Upper lobe of left lung (tissue), 6 donors: ENCODE results near the gene LEUTX. TPM values are rescaled to one million over a fixed set of nuclear protein-coding genes. Genes with fewer than 3 reads are reported as not detected.
"Not testable (repeated sequence)": the region's sequence is repeated elsewhere in the genome, so short reads cannot be mapped to it uniquely, and the experiment has no call there.

Source experiments
- ATAC-seq, 2 donors: fragments of 200-7000 bp; cut with Tn5 transposase; one replicate each; pipeline ENCODE4 v1.9.1; 2022; ENCODE audit warnings: mild to moderate bottlenecking in 2 of 2, moderate library complexity in 2 of 2; ENCODE audit not compliant: low FRiP score in 2 of 2
- DNase-seq, 2 donors: peaks; one replicate each; pipeline ENCODE4 v3.0.0-alpha.2; 2019 to 2020
- H3K27ac ChIP-seq, 4 donors: fragments of 200-600 bp; sonication (generic); one replicate each; pipeline ENCODE4 v1.5.1; 2016 to 2019
- H3K27me3 ChIP-seq, 4 donors: fragments of 200-600 bp; sonication (generic); one replicate each; pipeline ENCODE4 v1.5.1; 2017 to 2019
- H3K36me3 ChIP-seq, 4 donors: fragments of 200-600 bp; sonication (generic); one replicate each; pipeline ENCODE4 v1.5.1; 2016 to 2019
- H3K4me1 ChIP-seq, 4 donors: fragments of 200-600 bp; sonication (generic); one replicate each; pipeline ENCODE4 v1.5.1; 2018 to 2019
- H3K4me3 ChIP-seq, 4 donors: fragments of 200-600 bp; sonication (generic); one replicate each; pipeline ENCODE4 v1.5.1; 2017 to 2019; ENCODE audit warnings: mild to moderate bottlenecking in 2 of 4, moderate library complexity in 1 of 4
- H3K9me3 ChIP-seq, 4 donors: fragments of 200-600 bp; sonication (generic); one replicate each; pipeline ENCODE4 v1.5.1; 2018 to 2019
- EP300 ChIP-seq, 4 donors: sonication (generic); formaldehyde crosslinking; IDR thresholded peaks; one replicate each; pipeline ENCODE4 v1.5.1; 2017; ENCODE audit warnings: antibody characterized with exemption in 4 of 4, control low read depth in 2 of 4
- POLR2A ChIP-seq, 4 donors: fragments of 450-650 bp; IDR thresholded peaks; one replicate each; pipeline ENCODE4 v1.5.1; 2016 to 2017; ENCODE audit warnings: antibody characterized with exemption in 4 of 4, mild to moderate bottlenecking in 2 of 4
- POLR2AphosphoS5 ChIP-seq, 2 donors: sonication (generic); formaldehyde crosslinking; IDR thresholded peaks; one replicate each; pipeline ENCODE4 v1.5.1; 2017; ENCODE audit warnings: antibody characterized with exemption in 2 of 2
- WGBS, 2 donors: methylation state at CpG; one replicate each; pipeline ENCODE4 v1.1.5; 2017 to 2018; 5-methylcytosine and 5-hydroxymethylcytosine counted together
- total RNA-seq, 6 donors: library from RNA; depleted of rRNA in 4 of 6; stranded (reverse); fragments of >200 nt in 4 of 6; gene quantifications; one replicate each; pipeline versions ENCODE4 v1.1.0 to v1.2.1, GENCODE V29; 2016 to 2021
- TF ChIP-seq, protein P1 (sequence below), 6 experiments: fragments of 450-650 bp in 4 of 6; fragments of 200-600 bp in 2 of 6; sonication (generic) in 2 of 6; IDR thresholded peaks; one replicate each; pipeline ENCODE4 v1.5.1; 2016 to 2019; ENCODE audit warnings: antibody characterized with exemption in 6 of 6
- donor health status: DM: no; HTN: no; CAD: no; lungs with moderate emphysema.
- donor health status: DM: no; HTN: yes; CAD: no; lungs with severe emphysema.

The LEUTX gene
- total RNA-seq, 6 donors from 2014 or later: not detected

DNA sequence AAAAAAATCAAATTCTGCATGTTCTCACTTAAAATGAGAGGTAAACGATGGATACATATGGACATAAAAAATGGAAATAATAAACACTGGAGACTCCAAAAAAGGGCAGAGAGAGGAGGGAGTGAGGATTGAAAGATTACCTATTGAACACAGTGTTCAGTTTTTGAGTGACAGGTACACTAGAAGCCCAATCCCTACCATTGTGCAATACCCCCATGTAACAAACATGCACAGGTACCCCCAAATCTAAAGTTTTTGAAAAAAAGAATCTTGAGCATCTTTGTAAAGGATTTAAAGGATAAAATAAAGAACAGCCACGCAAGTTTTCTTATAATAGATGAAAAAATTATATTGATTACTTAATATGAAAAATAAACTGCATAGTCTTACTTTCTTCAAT, 24.1 kb upstream of the LEUTX start:
- Histone ChIP-seq H3K9me3 (no peaks in the 10 kb centered on the region), H3K27ac (no peak overlapping the region), H3K4me3 (no peak overlapping the region), H3K4me1 (no peaks in the 10 kb centered on the region), H3K36me3 (no peaks in the 10 kb centered on the region), H3K27me3 (no peaks in the 10 kb centered on the region)
- ATAC-seq: no peak
- no peak for TF ChIP-seq EP300 (IDR thresholded peaks at IDR 0.05)
- no peak for TF ChIP-seq POLR2AphosphoS5 (IDR thresholded peaks at IDR 0.05)
- TF ChIP-seq POLR2A (IDR thresholded peaks at IDR 0.05): no peak
- TF ChIP-seq, protein P1, sequence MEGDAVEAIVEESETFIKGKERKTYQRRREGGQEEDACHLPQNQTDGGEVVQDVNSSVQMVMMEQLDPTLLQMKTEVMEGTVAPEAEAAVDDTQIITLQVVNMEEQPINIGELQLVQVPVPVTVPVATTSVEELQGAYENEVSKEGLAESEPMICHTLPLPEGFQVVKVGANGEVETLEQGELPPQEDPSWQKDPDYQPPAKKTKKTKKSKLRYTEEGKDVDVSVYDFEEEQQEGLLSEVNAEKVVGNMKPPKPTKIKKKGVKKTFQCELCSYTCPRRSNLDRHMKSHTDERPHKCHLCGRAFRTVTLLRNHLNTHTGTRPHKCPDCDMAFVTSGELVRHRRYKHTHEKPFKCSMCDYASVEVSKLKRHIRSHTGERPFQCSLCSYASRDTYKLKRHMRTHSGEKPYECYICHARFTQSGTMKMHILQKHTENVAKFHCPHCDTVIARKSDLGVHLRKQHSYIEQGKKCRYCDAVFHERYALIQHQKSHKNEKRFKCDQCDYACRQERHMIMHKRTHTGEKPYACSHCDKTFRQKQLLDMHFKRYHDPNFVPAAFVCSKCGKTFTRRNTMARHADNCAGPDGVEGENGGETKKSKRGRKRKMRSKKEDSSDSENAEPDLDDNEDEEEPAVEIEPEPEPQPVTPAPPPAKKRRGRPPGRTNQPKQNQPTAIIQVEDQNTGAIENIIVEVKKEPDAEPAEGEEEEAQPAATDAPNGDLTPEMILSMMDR (IDR thresholded peaks at IDR 0.05): no peak
- DNase-seq: no peak
- 74 to 88% methylated on average over 2 of the region's 2 CpGs for WGBS, 2 donors

DNA sequence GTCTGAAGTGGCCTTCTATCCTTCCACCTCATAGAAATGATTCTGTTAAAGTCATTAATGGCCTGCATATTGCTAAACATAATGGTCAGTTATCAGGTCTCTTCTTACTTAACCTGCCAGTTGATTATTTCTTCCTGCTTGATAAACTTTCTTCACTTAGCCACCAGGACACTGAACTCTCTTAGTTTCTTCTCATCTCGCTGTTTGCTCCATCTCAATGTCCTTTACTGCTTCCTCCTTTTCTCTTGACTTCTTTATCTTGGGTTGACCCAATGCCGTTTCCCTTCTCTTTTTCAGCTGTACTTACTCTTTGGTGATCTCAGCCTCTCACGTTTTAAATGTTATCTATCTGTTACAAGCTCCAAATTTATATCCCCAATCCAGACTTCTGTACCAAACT, 23.7 kb upstream of the LEUTX start:
- 46 to 58% methylated on average over 3 of the region's 3 CpGs for WGBS, 2 donors
- TF ChIP-seq EP300 (IDR thresholded peaks at IDR 0.05) (no peak), POLR2AphosphoS5 (IDR thresholded peaks at IDR 0.05) (no peak), POLR2A (IDR thresholded peaks at IDR 0.05) (no peak)
- TF ChIP-seq, protein P1 (IDR thresholded peaks at IDR 0.05): no peak
- Histone ChIP-seq H3K9me3 (no peaks in the 10 kb centered on the region), H3K4me1 (no peaks in the 10 kb centered on the region), H3K27ac (no peak overlapping the region), H3K27me3 (no peaks in the 10 kb centered on the region), H3K4me3 (no peak overlapping the region), H3K36me3 (no peaks in the 10 kb centered on the region)
- DNase-seq: no peak
- ATAC-seq: no peak

DNA sequence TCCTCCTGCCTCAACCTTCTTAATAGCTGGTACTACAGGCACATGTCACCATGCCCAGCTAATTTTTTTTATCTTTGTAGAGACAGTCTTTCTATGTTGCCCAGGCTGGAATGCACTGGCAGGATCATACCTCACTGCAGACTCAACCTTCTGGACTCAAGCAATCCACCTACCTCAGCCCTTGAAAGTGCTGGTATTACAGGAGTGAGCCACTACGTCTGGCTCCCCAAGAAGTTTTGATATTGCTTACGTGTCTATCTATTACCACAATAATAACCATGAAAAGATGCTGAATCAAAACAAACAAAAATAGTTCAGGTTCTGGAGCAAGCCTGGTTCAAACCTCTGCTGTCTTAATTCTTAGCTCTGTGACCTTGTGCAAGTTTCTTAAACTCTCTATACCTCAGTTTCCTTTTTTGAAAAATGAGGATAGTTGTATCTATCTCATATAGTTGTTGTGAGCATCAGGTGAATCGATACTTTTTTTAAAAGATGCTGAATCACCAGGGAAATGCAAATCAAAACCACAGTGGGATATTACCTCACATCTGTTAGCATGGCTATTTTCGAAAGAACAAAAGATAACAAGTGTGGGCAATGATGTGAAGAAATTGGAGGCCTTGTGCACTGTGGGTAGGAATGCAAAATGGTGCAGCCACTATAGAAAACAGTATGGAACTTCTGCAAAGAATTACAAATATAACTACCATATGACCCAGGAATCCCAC, 19.0 kb upstream of the LEUTX start:
- whole genome bisulfite sequencing, 2 donors: 66 to 72% methylated on average over 4 of the region's 4 CpGs
- ATAC-seq: no peak

DNA sequence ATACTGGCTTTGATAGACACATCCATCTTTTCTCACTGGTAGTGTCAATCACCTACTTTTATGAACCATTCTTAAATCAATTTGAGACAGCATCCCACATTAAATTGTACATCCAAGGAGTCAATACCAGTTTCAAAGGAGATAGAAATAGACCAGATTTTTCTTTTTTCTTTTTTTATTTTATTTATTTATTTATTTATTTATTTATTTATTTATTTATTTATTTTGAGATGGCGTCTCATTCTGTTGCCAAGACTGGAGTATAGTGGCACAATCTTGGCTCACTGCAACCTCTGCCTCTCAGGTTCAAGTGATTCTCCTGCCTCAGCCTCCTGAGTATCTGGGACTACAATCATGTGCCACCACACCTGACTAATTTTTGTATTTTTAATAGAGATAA, 16.8 kb upstream of the LEUTX start:
- not testable (repeated sequence) for ATAC-seq
- WGBS, 2 donors: 92 to 93% methylated on average over 1 of the region's 1 CpG

More for the DNA sequence above, 19.0 kb upstream of the LEUTX start:
- H3K36me3 ChIP-seq: no peaks in the 10 kb centered on the region
- H3K9me3 ChIP-seq: no peaks in the 10 kb centered on the region
- H3K4me1 ChIP-seq: no peaks in the 10 kb centered on the region
- H3K27me3 ChIP-seq: no peaks in the 10 kb centered on the region
- H3K27ac ChIP-seq: no peak overlapping the region
- H3K4me3 ChIP-seq: no peak overlapping the region
- TF ChIP-seq POLR2A (IDR thresholded peaks at IDR 0.05) (no peak), EP300 (IDR thresholded peaks at IDR 0.05) (no peak), POLR2AphosphoS5 (IDR thresholded peaks at IDR 0.05) (no peak)
- TF ChIP-seq, protein P1 (IDR thresholded peaks at IDR 0.05): no peak
- DNase-seq: no peak

DNA sequence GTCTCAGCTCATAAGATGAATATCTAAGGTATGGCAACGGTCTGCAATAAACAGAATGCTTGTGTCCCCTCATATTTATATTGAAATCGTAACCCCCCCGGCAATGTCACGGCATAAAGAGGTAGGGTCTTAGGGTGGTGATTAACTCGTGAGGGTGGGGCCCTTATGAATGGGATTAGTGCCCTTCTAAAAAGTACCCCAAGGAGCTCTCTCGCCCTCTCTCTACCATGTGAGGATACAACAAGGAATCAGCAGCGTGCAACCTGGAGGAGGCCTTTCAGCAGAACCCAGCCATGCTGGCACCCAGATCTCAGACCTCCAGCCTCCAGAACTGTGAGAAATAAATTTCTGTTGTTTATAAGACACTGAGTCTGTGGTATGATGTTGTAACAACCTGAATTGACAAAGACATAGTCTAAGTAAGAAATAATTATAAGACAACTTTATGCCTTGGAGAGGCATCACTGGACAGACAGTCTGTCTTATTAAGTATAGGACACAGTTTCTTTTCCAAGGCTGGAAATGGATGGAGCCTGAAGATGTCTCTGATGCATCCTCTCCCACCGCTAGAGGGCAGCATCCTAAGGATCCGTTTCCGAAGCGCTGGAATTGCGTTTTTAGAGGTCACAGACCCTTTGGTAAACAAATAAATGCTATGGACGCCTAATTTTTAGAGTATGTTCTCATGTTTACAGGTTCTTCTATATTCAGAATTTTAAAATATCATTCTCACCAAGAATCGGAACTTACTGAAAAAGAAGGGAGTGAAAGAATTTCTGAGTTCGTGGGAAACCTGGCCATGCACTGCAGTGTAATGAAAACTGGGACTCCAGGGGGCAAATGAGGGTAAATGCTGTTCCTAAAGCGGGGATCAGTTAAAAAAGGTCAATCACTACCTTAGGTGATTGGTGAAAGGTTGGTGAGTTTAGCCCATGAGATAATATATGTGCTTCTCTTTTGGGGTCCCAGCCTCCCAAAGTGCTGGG, 13.3 kb upstream of the LEUTX start:
- TF ChIP-seq EP300 (IDR thresholded peaks at IDR 0.05) (no peak), POLR2A (IDR thresholded peaks at IDR 0.05) (no peak)
- TF ChIP-seq, protein P1 (IDR thresholded peaks at IDR 0.05): peak; percentile 30 to 71 (median 43)
- 49% methylated on average over 16 of the region's 16 CpGs for WGBS, 2 donors

More for the DNA sequence above, 16.8 kb upstream of the LEUTX start:
- not testable (repeated sequence) for H3K9me3 ChIP-seq, H3K36me3 ChIP-seq, DNase-seq, H3K27ac ChIP-seq, H3K4me1 ChIP-seq, H3K27me3 ChIP-seq, H3K4me3 ChIP-seq

More for the DNA sequence above, 13.3 kb upstream of the LEUTX start:
- no peak overlapping the region for H3K27ac ChIP-seq
- ATAC-seq (no peak), DNase-seq (peak in 1 of 2 donors; percentile 26)
- no peaks in the 10 kb centered on the region for H3K9me3 ChIP-seq
- H3K36me3 ChIP-seq: no peaks in the 10 kb centered on the region
- no peaks in the 10 kb centered on the region for H3K4me1 ChIP-seq
- no peak overlapping the region for H3K4me3 ChIP-seq
- H3K27me3 ChIP-seq: no peaks in the 10 kb centered on the region
